ENCODE results near the gene C10orf120.
A peak's percentile ranks its signal among the peaks of the same experiment; 100 is the strongest.

C10orf120 gene

DNA sequence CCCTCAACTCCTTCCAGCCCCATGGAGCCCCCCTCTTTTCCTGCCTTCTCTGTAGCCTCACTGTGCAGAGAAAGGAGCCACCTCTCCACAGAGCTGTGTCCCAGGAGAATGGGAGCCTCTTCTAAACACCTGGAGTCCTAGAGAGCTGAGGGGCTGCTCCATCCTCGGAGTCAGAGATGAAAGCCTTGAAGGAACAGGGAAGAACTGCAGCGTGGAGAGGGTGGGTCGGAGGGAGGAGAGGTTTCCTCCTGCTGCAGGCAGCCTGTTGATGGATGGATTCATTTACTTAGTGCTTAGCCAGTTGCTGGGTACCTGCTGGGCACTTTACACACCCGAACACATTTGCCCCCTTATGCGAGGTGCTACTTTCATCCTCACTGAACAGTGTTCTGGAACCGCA, 39.0 kb downstream of the C10orf120 start:
- no peak for DNase-seq (ENCODE audit: low spot score)

DNA sequence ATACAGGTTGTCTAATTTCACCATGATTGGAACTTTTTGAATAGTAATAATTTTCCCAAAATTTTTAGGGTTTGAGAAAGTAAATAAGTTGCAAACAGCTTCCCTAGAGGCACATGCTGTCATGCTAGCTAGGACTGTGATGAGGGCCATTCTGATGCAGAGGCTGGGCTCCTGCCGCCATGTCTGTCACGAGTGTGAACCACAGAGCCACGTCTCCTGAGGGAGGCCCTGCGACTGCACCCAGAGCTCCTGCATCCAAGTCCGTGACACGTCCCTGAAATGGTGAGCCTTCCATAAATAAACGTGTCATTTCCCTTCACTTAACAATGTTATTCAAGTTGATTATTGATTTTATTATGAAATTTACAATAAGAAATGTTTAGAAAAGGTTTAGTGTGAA, 40.0 kb downstream of the C10orf120 start:
- DNase-seq (ENCODE audit: low spot score) = no peak

DNA sequence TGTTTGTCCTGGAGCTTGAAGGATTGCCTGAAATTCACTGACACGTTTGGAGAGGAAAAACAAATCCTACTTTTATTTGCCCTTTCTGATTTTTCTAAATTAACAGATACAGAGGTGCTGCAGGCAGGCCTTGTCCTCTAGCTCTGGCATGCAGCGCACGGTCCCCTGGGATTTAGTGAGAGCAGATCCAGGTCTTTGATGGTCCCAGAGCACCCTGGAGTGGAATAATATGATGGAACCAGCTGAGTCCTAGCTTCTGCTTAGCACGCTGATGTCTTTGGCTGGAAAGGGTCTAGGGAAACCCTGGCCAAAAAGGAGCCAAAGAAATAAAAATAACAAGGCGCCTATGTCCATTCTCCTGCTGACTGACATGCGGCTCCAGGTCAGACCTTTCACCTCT, 40.5 kb downstream of the C10orf120 start:
- no peak for DNase-seq (ENCODE audit: low spot score)

DNA sequence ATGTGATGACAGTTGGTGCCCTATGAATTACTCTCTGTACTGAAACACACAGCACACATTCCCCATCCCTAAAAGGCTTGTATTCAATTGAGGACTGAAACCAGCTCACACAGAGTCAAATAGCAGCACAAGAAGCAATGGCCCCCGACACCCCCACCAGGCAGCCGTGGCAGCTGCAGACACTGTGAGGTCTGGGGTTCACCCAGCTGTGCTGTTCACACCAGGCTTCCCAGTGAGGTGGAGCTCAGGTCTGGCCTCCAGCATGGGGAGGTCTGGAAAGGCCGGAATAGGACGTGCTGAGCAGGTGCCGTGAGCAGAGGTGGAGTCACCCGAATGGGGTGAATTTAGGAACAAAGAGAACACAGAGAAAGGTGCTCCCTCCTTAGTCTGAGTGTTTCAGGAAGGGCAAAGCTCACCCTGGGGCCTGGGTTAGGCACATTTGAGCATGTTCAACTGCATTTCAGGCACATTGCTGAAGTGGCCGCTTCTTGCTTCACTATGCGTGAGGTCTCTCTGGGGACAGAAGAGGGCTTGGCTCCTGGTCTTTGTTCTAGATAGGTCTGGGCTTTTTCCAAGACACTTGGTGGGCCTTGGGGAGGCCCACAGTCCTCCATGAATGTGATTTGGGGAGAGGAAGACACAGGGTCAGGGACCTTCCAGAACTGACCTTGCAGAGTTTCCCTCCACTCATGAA, 41.1 kb downstream of the C10orf120 start:
- no peak for DNase-seq (ENCODE audit: low spot score)

DNA sequence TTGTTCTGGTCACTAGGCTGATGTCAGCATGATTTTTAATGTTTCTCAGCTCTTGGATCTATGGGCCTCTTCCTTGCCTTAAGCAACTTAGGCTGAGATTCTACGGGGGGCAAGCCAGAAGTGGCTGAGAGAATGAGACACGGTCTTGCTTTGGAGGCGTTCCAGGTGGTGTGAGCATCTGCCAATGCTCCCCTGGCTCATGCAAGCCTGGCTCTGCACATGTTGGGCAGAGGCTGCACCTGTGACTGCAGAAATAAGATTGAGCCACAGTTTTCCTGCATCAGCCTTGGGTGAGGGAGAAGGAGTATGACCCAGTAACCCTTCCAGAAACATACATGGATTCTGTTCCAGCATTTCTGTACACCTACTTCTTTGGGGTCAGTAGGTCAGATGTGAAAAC, 41.9 kb downstream of the C10orf120 start:
- no peak for DNase-seq (ENCODE audit: low spot score)

DNA sequence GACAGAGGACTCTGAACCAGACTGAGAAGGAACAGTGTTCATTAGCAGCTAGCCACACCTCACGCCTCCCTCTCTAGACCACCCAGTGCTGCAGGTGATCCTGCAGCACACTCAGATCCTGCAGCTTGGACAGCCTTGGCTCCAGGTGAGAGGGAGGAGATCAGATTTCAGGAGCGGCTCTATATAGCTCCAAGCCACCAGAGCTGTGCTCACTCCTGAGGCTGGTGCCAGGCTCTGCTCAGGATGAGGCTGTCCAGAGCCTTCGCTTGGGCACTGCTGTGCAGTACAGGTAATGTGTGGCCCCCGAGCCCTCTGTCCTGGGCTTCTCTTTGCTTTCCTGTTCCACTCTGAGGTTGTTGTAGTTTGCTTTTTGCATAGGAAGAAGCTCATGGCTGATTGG, 42.4 kb downstream of the C10orf120 start:
- no peak for DNase-seq (ENCODE audit: low spot score)

DNA sequence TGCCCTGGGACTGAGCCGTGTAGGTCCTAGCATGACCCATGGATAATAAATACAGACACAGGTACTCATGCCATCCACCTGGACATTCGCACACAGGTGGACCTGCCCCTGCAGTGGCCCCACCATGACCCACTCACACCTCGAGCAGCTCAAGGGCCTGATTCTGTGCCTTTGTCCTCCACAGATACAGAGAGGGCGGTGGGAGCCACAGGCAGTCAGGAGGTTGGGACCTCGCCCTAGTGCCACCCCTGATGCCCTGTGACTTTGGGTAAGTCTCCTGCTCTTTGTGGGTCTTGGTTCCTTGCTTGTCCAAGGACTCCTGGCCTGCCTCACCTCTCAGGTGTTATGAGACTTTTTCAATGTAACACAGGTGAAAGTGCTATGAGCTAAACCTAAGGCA, 42.9 kb downstream of the C10orf120 start:
- DNase-seq (ENCODE audit: low spot score) = no peak

DNA sequence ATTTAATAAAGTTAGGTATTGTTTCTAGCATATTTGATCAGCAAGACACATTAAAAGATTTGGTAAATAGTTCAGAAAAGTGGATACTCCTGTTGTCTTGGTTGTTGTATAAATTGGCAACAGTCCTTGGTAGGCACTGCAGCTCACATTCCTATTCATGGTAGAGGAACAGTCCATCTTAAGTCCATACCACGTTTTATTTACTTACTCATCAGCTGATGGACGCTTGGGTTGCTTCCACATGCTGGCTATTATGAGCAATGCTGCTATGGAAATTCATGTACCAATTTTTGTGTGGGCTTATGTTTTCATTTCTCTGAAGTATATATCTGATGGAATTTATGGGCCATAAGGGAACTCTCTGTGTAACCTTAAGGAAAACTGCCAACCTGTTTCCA, 43.3 kb downstream of the C10orf120 start:
- no peak for DNase-seq (ENCODE audit: low spot score)

DNA sequence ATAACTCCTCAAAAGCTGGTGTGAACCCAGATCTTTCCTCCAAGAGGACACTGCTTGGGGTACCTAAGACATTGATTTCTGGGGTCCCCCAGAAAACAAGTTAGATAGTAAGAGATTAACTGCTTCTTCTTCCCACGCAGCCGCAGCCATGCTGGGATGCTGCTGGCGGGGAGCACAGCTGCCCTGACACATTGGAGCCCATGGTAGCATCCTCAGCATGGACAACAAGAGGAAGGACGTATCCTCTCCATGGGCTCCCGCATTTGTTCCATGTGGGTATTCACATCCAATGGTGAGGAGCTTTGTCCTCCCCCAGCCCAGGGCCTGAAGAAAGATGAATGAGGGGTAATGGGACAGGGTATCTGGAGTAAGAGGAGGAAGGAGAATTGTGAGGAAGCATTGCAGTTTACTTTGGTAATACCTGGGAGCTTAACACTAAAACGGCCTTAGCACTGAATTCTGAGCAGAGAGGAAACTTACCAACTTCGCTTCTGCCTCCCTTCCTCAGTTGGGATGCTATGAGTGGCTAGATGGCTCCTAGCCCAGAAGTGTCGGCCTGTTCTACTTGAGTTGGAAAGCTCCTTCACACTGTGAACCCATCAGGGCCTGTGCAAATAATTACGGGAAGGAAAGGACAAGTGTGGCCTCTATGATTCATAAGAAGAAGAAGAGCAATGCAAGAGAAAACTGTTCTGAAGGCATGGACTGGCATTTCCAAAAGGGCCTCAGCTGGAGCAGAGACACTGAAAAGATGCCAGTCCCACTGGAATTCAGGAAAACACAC, 43.9 kb downstream of the C10orf120 start:
- DNase-seq (ENCODE audit: low spot score) = no peak

DNA sequence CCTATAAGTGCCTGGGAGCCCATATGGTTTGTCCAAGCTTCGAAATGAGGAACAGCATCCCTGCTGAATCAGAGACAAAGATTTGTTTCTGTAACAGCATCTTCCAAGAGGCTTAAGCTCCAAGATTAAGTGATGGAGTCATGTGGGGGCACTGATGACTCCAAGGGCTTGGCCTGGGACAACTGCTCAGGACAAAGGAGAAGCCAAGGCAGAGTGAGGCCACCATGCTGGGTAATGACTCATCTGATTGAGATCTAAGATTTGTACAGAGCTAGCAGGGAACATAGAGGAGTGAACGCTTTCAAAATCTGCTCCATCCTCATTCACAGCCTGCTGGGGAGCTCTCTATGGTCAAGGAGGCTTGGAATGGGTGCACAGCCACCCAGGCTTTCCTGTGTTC, 49.3 kb downstream of the C10orf120 start:
- DNase-seq (ENCODE audit: low spot score) = no peak

DNA sequence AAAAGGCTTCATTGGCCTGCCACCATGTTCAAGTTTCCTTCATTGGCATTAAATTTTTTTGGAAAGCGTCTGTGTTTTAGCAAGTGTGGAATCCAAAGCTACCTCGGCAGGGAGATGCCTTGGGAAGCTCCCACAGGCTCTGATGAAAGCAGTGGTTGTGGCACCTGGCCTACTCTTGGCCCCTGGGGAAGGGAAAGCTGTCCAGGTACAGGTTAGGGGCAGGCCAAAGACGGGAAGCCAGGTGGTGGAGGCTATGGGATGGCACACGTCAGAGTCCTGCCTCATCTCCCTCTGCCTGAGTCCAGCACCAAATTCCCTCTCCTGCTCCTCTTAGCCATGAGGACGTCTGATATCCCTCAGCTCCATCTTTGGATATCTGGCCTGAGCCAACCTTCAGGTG, 49.7 kb downstream of the C10orf120 start:
- DNase-seq (ENCODE audit: low spot score) = no peak

DNA sequence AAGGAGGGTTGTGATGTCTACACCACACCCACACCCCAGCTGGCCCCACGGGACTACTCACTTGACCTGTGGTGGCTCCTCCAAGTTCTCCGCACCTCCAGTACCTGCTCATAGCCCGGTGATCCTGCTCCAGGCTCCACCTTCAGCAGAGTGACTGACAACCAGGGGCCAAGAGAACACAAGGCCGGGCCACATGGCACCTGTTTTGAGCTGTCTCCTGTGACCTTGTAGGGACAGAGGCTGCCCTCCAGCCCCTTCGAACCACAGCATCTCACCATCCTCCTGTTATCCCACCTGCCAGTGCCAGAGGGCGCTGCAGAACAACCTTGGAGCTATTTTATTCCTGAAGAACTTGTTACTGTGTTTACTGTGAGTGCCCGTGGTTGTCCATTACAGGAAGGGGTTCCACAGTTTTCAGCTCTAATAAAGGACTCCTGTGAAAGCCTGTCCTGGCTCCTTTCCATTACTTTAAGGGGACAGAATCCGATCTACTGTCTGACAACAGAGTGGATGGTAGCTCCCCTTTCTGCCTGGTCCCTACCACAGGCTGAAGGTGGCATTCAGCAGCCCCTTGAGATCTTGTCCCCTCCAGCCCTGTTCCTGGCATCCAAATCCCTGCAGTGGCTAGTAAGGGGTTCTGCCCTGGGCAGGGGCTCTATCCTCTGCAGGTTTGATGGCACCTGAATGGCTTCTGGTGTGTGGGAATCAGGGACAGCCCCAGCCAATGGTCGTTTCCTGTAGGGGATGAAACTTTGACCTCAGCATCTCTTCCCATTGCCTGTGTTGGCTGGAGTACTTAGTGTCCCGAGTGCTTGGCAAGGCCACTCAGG, 50.8 kb downstream of the C10orf120 start:
- DNase-seq (ENCODE audit: low spot score) = peak; percentile 78
